ENCODE measurements around the gene KANTR. TPM values are rescaled to one million over a fixed set of nuclear protein-coding genes. Genes with fewer than 3 reads are reported as not detected.

Gene KANTR
- total and polyA plus RNA-seq, 12 donors = 3.6 to 27.8 (median 9.3) TPM

- H3K9me3 ChIP-seq (replicated peaks in 1 of 3) = no peaks in the 10 kb centered on the region
- peak overlapping the region in 1 of 4 donors; percentile 27 for H3K4me3 ChIP-seq
- peak overlapping the region; percentile 81 to 93 (median 86) for H3K27ac ChIP-seq
- H3K27me3 ChIP-seq = no peaks in the 10 kb centered on the region
- TF ChIP-seq POLR2A (IDR thresholded peaks at IDR 0.05) (peak in 1 of 2 donors; percentile 54), CTCF (IDR thresholded peaks at IDR 0.05) (no peak)
- WGBS, 4 donors = 14 to 55% (median 31%) methylated on average over 21 to 51 of the region's 51 CpGs
- peaks cover 0 to 9% of the 10 kb centered on the region in 2 donors for H3K36me3 ChIP-seq (replicated peaks in 1 of 2)
- peak; percentile 84 to 95 (median 89) for DNase-seq
- peaks cover 7 to 27% of the 10 kb centered on the region in 2 donors for H3K4me1 ChIP-seq (replicated peaks in 1 of 2)
- intact Hi-C loops (cut with DNase I) = no loop called here
These were observed 5.6 kb upstream of the KANTR start for GRCh38 chrX:53088136-53088974.

GRCh38 chrX:53089224-53089842 is 4.6 kb upstream of the KANTR start:
- Histone ChIP-seq H3K36me3 (replicated peaks in 1 of 2) (peaks cover 0 to 9% of the 10 kb centered on the region in 2 donors), H3K9me3 (replicated peaks in 1 of 3) (no peaks in the 10 kb centered on the region), H3K4me1 (replicated peaks in 1 of 2) (peaks cover 7 to 20% of the 10 kb centered on the region in 2 donors), H3K4me3 (peak overlapping the region in 1 of 4 donors; percentile 27), H3K27ac (peak overlapping the region; percentile 81 to 93 (median 86)), H3K27me3 (no peaks in the 10 kb centered on the region)
- intact Hi-C loops (cut with DNase I) = no loop called here
- TF ChIP-seq POLR2A (IDR thresholded peaks at IDR 0.05) = no peak
- TF ChIP-seq CTCF (IDR thresholded peaks at IDR 0.05) = peak; percentile 63 to 81 (median 76)
- WGBS, 4 donors = 9 to 21% (median 15%) methylated on average over 11 of the region's 11 CpGs
- DNase-seq = peak in 5 of 7 donors; percentile 47 to 83 (median 61)

GRCh38 chrX:53089925-53090324 is 4.0 kb upstream of the KANTR start:
- intact Hi-C loops (cut with DNase I) = no loop called here
- H3K4me1 ChIP-seq (replicated peaks in 1 of 2) = peaks cover 7 to 23% of the 10 kb centered on the region in 2 donors
- no peaks in the 10 kb centered on the region for H3K27me3 ChIP-seq
- peaks cover 0 to 7% of the 10 kb centered on the region in 2 donors for H3K36me3 ChIP-seq (replicated peaks in 1 of 2)
- H3K4me3 ChIP-seq = no peak overlapping the region
- no peak for DNase-seq
- TF ChIP-seq POLR2A (IDR thresholded peaks at IDR 0.05) (no peak), CTCF (IDR thresholded peaks at IDR 0.05) (no peak)
- no peaks in the 10 kb centered on the region for H3K9me3 ChIP-seq (replicated peaks in 1 of 3)
- no peak overlapping the region for H3K27ac ChIP-seq
- WGBS, 4 donors = 64 to 82% (median 68%) methylated on average over 2 of the region's 2 CpGs

- DNase-seq = no peak
- intact Hi-C loops (cut with DNase I) = no loop called here
- Histone ChIP-seq H3K4me3 (no peak overlapping the region), H3K36me3 (replicated peaks in 1 of 2) (no peaks in the 10 kb centered on the region), H3K9me3 (replicated peaks in 1 of 3) (no peaks in the 10 kb centered on the region), H3K4me1 (replicated peaks in 1 of 2) (peaks cover 0 to 24% of the 10 kb centered on the region in 2 donors), H3K27ac (peak overlapping the region in 1 of 5 donors; percentile 23), H3K27me3 (no peaks in the 10 kb centered on the region)
- 82 to 100% (median 88%) methylated on average over 1 to 2 of the region's 2 CpGs for WGBS, 4 donors
- TF ChIP-seq CTCF (IDR thresholded peaks at IDR 0.05) = no peak
- TF ChIP-seq POLR2A (IDR thresholded peaks at IDR 0.05) = no peak
These were observed 2.6 kb upstream of the KANTR start for GRCh38 chrX:53091354-53091753.
